ENCODE data around the gene GRIP2.

GRIP2 gene

GRCh38 chr3:14459787-14460186 lies 80.4 kb downstream of the GRIP2 start:
- TF ChIP-seq POU6F1 (CRISPR knock-in tag; IDR thresholded peaks at IDR 0.05; ENCODE audit: borderline replicate concordance, low read depth) (no peak), TOX (CRISPR knock-in tag; IDR thresholded peaks at IDR 0.05; ENCODE audit: borderline replicate concordance) (no peak), BACH2 (CRISPR knock-in tag; IDR thresholded peaks at IDR 0.05; ENCODE audit: borderline replicate concordance) (no peak), ZFP3 (CRISPR knock-in tag; IDR thresholded peaks at IDR 0.05) (no peak), GLIS3 (CRISPR knock-in tag; IDR thresholded peaks at IDR 0.05) (no peak), ZNF70 (CRISPR knock-in tag; IDR thresholded peaks at IDR 0.05) (no peak), PPARA (CRISPR knock-in tag; IDR thresholded peaks at IDR 0.05; ENCODE audit: borderline replicate concordance) (no peak), PATZ1 (CRISPR knock-in tag; IDR thresholded peaks at IDR 0.05; ENCODE audit: borderline replicate concordance) (no peak), ZNF8 (CRISPR knock-in tag; IDR thresholded peaks at IDR 0.05) (no peak), CSDC2 (CRISPR knock-in tag; IDR thresholded peaks at IDR 0.05) (no peak), SNAI2 (CRISPR knock-in tag; IDR thresholded peaks at IDR 0.05) (no peak), ZNF565 (CRISPR knock-in tag; conservative IDR thresholded peaks at IDR 0.05; ENCODE audit: low read depth) (no peak), ESRRG (CRISPR knock-in tag; IDR thresholded peaks at IDR 0.05) (no peak), ZC3H10 (CRISPR knock-in tag; IDR thresholded peaks at IDR 0.05) (no peak), RARB (CRISPR knock-in tag; IDR thresholded peaks at IDR 0.05) (no peak), ISL1 (CRISPR knock-in tag; IDR thresholded peaks at IDR 0.05) (no peak)
- TF ChIP-seq, protein P1, sequence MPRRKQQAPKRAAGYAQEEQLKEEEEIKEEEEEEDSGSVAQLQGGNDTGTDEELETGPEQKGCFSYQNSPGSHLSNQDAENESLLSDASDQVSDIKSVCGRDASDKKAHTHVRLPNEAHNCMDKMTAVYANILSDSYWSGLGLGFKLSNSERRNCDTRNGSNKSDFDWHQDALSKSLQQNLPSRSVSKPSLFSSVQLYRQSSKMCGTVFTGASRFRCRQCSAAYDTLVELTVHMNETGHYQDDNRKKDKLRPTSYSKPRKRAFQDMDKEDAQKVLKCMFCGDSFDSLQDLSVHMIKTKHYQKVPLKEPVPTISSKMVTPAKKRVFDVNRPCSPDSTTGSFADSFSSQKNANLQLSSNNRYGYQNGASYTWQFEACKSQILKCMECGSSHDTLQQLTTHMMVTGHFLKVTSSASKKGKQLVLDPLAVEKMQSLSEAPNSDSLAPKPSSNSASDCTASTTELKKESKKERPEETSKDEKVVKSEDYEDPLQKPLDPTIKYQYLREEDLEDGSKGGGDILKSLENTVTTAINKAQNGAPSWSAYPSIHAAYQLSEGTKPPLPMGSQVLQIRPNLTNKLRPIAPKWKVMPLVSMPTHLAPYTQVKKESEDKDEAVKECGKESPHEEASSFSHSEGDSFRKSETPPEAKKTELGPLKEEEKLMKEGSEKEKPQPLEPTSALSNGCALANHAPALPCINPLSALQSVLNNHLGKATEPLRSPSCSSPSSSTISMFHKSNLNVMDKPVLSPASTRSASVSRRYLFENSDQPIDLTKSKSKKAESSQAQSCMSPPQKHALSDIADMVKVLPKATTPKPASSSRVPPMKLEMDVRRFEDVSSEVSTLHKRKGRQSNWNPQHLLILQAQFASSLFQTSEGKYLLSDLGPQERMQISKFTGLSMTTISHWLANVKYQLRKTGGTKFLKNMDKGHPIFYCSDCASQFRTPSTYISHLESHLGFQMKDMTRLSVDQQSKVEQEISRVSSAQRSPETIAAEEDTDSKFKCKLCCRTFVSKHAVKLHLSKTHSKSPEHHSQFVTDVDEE (CRISPR knock-in tag; IDR thresholded peaks at IDR 0.05): no peak
- TF ChIP-seq, protein P2, sequence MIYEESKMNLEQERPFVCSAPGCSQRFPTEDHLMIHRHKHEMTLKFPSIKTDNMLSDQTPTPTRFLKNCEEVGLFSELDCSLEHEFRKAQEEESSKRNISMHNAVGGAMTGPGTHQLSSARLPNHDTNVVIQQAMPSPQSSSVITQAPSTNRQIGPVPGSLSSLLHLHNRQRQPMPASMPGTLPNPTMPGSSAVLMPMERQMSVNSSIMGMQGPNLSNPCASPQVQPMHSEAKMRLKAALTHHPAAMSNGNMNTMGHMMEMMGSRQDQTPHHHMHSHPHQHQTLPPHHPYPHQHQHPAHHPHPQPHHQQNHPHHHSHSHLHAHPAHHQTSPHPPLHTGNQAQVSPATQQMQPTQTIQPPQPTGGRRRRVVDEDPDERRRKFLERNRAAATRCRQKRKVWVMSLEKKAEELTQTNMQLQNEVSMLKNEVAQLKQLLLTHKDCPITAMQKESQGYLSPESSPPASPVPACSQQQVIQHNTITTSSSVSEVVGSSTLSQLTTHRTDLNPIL (CRISPR knock-in tag; IDR thresholded peaks at IDR 0.05; ENCODE audit: low read depth): no peak
- ATAC-seq: no peak

DNA sequence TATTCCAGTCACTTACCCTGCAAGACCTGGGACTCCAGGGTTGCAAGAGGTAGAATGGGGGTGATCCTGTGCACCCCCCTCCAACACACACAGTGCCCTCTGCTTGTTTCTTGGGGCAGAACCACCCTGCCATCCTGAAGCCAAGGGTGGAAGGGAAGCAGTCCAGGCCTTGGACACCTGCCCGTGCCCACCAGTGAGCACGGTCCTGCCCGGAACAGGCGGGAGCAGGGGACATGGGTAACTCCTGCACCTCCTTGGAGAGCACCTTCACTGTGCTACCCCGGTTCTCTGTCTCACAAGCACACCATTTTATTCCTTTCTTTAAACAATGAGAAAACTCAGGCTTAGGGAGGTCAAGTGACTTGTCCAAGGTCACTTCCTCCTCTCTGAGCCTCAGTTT lies 80.8 kb downstream of the GRIP2 start:
- ATAC-seq: no peak
- TF ChIP-seq, protein P1 (CRISPR knock-in tag; IDR thresholded peaks at IDR 0.05): no peak
- TF ChIP-seq GLIS3 (CRISPR knock-in tag; IDR thresholded peaks at IDR 0.05) (no peak), ZNF565 (CRISPR knock-in tag; conservative IDR thresholded peaks at IDR 0.05; ENCODE audit: low read depth) (no peak), ZFP30 (CRISPR knock-in tag; IDR thresholded peaks at IDR 0.05) (no peak), TCF4 (CRISPR knock-in tag; IDR thresholded peaks at IDR 0.05; ENCODE audit: borderline replicate concordance) (no peak), BACH2 (CRISPR knock-in tag; IDR thresholded peaks at IDR 0.05; ENCODE audit: borderline replicate concordance) (no peak), ZNF8 (CRISPR knock-in tag; IDR thresholded peaks at IDR 0.05) (no peak), PATZ1 (CRISPR knock-in tag; IDR thresholded peaks at IDR 0.05; ENCODE audit: borderline replicate concordance) (no peak), ZNF70 (CRISPR knock-in tag; IDR thresholded peaks at IDR 0.05) (no peak), SNAI2 (CRISPR knock-in tag; IDR thresholded peaks at IDR 0.05) (no peak), PPARA (CRISPR knock-in tag; IDR thresholded peaks at IDR 0.05; ENCODE audit: borderline replicate concordance) (no peak), ZC3H10 (CRISPR knock-in tag; IDR thresholded peaks at IDR 0.05) (no peak), ZFP3 (CRISPR knock-in tag; IDR thresholded peaks at IDR 0.05) (no peak), POU6F1 (CRISPR knock-in tag; IDR thresholded peaks at IDR 0.05; ENCODE audit: borderline replicate concordance, low read depth) (no peak), ESRRG (CRISPR knock-in tag; IDR thresholded peaks at IDR 0.05) (no peak), CSRNP3 (CRISPR knock-in tag; IDR thresholded peaks at IDR 0.05) (no peak)
- TF ChIP-seq, protein P2 (CRISPR knock-in tag; IDR thresholded peaks at IDR 0.05; ENCODE audit: low read depth): no peak
